HL-60 (cell line): ENCODE results near the gene TOR1AIP2.

ENCODE experiments used
- DNase-seq, 2 experiments: peaks; one replicate each; pipeline ENCODE4 v3.0.0-alpha.2; 2010 to 2020; ENCODE audit warnings: low read depth in 1 of 2, low spot score in 1 of 2
- H3K27ac ChIP-seq: fragments of 250-450 bp; sonication (Bioruptor Pico); replicated peaks from 2 replicates; pipeline ENCODE4 v1.5.1; 2020; ENCODE audit warnings: mild to moderate bottlenecking, moderate library complexity
- H3K27me3 ChIP-seq: fragments of 250-450 bp; sonication (Bioruptor Pico); 2 replicates; pipeline ENCODE4 v1.5.1; 2021; ENCODE audit warnings: mild to moderate bottlenecking, moderate library complexity; ENCODE audit not compliant: insufficient read depth, poor library complexity, severe bottlenecking
- H3K4me3 ChIP-seq: replicated peaks from 2 replicates; pipeline ENCODE4 v1.5.1; 2011; ENCODE audit warnings: mild to moderate bottlenecking, control low read depth, low read length; ENCODE audit not compliant: insufficient read depth
- GABPA ChIP-seq: IDR thresholded peaks from 2 replicates; pipeline ENCODE4 v1.6.1; 2012; ENCODE audit warnings: low read depth
- POLR2AphosphoS5 ChIP-seq: IDR thresholded peaks from 2 replicates; pipeline ENCODE4 v1.6.1; 2012; ENCODE audit warnings: low read depth
- SPI1 ChIP-seq: IDR thresholded peaks from 2 replicates; pipeline ENCODE4 v1.6.1; 2012; ENCODE audit warnings: low read depth, mild to moderate bottlenecking, borderline replicate concordance
- long read RNA-seq: library from polyadenylated mRNA; unstranded; transcript quantifications from one replicate; pipeline ENCODE4 v2.0.0, GENCODE V29; 2020
- TF ChIP-seq, protein P1 (sequence below): IDR thresholded peaks from 2 replicates; pipeline ENCODE4 v1.6.1; 2012; ENCODE audit warnings: low read depth; ENCODE audit not compliant: insufficient replicate concordance
- TF ChIP-seq, protein P2 (sequence below): IDR thresholded peaks from one replicate; pipeline ENCODE4 v1.5.1; 2011; ENCODE audit warnings: low read length, control low read depth, inconsistent platforms; ENCODE audit not compliant: insufficient read depth

The TOR1AIP2 gene
- long read RNA-seq, full-length matches to known transcripts = 23 of 43 reads
- long read RNA-seq, partial matches to known transcripts = 5 of 43 reads
- long read RNA-seq, other reads (novel, unspliced or antisense) = 15 of 43 reads

DNA sequence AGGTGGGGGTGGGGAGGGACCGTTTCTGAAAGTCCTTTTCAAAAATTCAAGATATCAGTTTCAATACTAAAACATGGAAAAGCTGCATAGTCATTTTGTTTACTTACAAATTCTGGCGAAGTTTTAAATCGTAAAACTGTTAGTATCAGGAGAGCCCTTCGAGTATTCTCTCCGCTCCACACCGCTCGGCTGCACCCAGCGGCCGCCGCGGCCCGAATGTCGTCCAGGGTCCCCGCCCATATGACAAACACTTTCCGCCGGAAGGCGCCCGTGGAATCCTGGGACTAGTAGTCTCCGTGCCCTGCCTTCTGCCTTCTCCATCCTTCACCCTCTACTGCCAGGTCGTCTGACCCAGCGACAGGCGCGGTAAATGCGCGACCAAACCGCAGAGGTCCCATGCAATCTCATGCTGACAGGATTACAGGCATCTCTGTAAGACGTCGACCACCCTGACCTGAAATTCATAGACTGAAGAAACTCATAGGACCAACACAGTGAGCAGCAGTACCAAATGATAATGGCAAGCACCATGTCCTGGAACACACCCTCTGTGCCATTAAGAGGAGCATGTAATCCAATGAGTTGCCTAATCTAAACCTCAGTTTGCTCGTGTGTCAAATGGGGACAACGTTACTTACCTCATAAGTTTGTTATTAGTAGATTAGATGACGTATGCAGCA, at the start of gene TOR1AIP2:
TSS of gene TOR1AIP2 (minus strand) at position 218 of the 680 bp plus-strand sequence. CDS start 25,138 bp downstream, outside the sequence.
- H3K27ac ChIP-seq = peak within 1 kb of the TSS; percentile 42
- TF ChIP-seq, protein P1, sequence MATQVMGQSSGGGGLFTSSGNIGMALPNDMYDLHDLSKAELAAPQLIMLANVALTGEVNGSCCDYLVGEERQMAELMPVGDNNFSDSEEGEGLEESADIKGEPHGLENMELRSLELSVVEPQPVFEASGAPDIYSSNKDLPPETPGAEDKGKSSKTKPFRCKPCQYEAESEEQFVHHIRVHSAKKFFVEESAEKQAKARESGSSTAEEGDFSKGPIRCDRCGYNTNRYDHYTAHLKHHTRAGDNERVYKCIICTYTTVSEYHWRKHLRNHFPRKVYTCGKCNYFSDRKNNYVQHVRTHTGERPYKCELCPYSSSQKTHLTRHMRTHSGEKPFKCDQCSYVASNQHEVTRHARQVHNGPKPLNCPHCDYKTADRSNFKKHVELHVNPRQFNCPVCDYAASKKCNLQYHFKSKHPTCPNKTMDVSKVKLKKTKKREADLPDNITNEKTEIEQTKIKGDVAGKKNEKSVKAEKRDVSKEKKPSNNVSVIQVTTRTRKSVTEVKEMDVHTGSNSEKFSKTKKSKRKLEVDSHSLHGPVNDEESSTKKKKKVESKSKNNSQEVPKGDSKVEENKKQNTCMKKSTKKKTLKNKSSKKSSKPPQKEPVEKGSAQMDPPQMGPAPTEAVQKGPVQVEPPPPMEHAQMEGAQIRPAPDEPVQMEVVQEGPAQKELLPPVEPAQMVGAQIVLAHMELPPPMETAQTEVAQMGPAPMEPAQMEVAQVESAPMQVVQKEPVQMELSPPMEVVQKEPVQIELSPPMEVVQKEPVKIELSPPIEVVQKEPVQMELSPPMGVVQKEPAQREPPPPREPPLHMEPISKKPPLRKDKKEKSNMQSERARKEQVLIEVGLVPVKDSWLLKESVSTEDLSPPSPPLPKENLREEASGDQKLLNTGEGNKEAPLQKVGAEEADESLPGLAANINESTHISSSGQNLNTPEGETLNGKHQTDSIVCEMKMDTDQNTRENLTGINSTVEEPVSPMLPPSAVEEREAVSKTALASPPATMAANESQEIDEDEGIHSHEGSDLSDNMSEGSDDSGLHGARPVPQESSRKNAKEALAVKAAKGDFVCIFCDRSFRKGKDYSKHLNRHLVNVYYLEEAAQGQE = peak; percentile 33
- peak; percentile 93 for TF ChIP-seq GABPA
- TF ChIP-seq POLR2AphosphoS5 = peak; percentile 94
- TF ChIP-seq SPI1 = no peak
- no peaks in the 10 kb centered on the region for H3K27me3 ChIP-seq
- DNase-seq = peak; percentile 80 to 92
- H3K4me3 ChIP-seq = peak within 1 kb of the TSS; percentile 81

DNA sequence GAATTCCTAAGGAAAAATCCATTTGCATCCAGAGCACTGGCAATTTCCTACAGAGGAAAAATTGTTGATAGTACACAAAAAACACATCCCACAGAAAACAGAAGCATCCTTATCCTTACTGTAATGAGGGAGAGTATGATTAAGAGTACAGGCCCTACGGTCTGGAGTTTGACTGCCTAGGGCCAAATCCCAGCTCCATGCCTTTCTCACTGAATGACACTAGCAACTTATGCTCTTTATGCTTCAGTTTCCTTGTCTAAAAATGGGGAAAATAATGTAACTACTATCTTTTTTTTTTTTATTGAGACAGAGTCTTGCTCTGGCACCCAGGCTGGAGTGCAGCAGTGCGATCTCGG, 49.2 kb upstream of the TOR1AIP2 start:
- DNase-seq = no peak
- no peak for TF ChIP-seq POLR2AphosphoS5
- TF ChIP-seq GABPA = no peak
- TF ChIP-seq, protein P2, sequence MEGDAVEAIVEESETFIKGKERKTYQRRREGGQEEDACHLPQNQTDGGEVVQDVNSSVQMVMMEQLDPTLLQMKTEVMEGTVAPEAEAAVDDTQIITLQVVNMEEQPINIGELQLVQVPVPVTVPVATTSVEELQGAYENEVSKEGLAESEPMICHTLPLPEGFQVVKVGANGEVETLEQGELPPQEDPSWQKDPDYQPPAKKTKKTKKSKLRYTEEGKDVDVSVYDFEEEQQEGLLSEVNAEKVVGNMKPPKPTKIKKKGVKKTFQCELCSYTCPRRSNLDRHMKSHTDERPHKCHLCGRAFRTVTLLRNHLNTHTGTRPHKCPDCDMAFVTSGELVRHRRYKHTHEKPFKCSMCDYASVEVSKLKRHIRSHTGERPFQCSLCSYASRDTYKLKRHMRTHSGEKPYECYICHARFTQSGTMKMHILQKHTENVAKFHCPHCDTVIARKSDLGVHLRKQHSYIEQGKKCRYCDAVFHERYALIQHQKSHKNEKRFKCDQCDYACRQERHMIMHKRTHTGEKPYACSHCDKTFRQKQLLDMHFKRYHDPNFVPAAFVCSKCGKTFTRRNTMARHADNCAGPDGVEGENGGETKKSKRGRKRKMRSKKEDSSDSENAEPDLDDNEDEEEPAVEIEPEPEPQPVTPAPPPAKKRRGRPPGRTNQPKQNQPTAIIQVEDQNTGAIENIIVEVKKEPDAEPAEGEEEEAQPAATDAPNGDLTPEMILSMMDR = no peak
- TF ChIP-seq, protein P1 = no peak
- no peak for TF ChIP-seq SPI1
- no peak overlapping the region for H3K4me3 ChIP-seq
- no peak overlapping the region for H3K27ac ChIP-seq
- H3K27me3 ChIP-seq = no peaks in the 10 kb centered on the region

DNA sequence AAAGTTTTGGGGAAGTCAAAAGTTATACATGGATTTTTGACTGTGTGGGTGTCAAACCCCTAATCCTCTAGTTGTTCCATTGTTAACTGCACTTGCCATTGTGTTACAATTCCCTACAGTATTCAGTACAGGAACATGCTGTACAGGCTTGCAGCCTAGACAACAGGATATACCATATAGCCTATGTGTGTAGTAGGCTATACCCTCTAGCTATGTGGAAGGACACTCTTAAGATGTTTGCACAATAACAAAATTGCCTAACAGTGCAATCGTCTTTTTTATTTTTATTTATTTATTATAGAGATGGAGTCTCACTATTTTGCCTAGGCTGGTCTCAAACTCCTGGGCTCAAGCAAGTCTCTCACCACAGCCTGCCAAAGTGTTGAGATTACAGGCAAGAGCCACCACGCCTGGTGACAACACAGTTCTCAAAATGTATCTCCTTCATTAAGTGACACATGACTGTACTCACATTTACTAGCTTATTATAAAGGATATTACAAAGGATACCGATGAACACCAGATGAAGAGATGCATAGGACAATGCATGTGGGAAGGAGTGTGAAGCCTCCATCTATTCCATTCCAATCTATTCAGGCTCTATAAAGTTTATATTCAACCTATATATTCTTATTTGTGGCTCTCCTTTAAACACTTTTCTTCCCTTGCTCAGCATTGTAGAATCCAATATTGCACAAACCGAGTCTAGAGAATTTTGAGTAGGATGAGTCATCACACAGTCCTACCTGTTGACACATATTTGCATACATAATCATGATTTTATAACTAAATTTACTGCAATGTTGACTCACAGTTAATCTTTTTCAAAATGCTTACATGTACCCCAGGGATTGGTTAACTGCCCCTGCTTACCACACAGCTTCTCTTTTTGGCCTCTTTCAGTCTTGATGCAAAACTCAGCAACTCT, 48.6 kb upstream of the TOR1AIP2 start:
- Histone ChIP-seq H3K27me3 (no peaks in the 10 kb centered on the region), H3K4me3 (no peak overlapping the region), H3K27ac (no peak overlapping the region)
- DNase-seq = peak in 1 of 2 experiments; percentile 41
- TF ChIP-seq, protein P2 = no peak
- TF ChIP-seq GABPA (no peak), SPI1 (no peak), POLR2AphosphoS5 (no peak)
- TF ChIP-seq, protein P1 = no peak
